Neural cell (in vitro differentiated cells): ENCODE results near the gene CRYGN. TPM values are rescaled to one million over a fixed set of nuclear protein-coding genes. Genes with fewer than 3 reads are reported as not detected.

ENCODE experiments used
- polyA plus RNA-seq: library from polyadenylated mRNA; depleted of rRNA; stranded (reverse); fragments of >200 nt; gene quantifications from 2 replicates; pipeline ENCODE4 v1.2.3, GENCODE V29; 2014
- small RNA-seq, 3 experiments: library from RNA; depleted of rRNA; stranded (forward); fragments of <200 nt; gene quantifications; one replicate each; pipeline ENCODE3, GENCODE V24; 2012

The CRYGN gene
- polyA plus RNA-seq, 1 donor from 2014 or later, result not detected

Small RNA genes within 50 kb of the gene (small RNA-seq; reads per million reads assigned to genes)
- 0 reads per million in 3 experiments for gene MIR3907
- 0 reads per million in 3 experiments for gene RN7SL76P

Other genes starting within 250 kb of the CRYGN start
- not detected in 2 replicates for gene H2BK1, start 229.7 kb downstream of the CRYGN start, polyA plus RNA-seq
- 32.7 and 45.8 TPM in 2 replicates for gene ABCF2, start 212.9 kb downstream of the CRYGN start, polyA plus RNA-seq
- gene CHPF2, start 207.7 kb downstream of the CRYGN start, polyA plus RNA-seq, result 22.1 and 22.5 TPM in 2 replicates
- 199 and 216 TPM in 2 replicates for gene SMARCD3, start 191.4 kb downstream of the CRYGN start, polyA plus RNA-seq
- 40.0 and 48.4 TPM in 2 replicates for gene NUB1, start 98.3 kb downstream of the CRYGN start, polyA plus RNA-seq
- 45.6 and 46.2 TPM in 2 replicates for gene WDR86, start 30.1 kb downstream of the CRYGN start, polyA plus RNA-seq
- gene RHEB, start 79.8 kb upstream of the CRYGN start, polyA plus RNA-seq, result 229 and 289 TPM in 2 replicates